GM21423 (cell line): ENCODE data around the gene NANOS1.
A peak's percentile ranks its signal among the peaks of the same experiment; 100 is the strongest.

Source experiments
- ATAC-seq: cut with Tn5 transposase; IDR thresholded peaks from one replicate; pipeline ENCODE4 v1.9.1; 2021; ENCODE audit warnings: mild to moderate bottlenecking, moderate library complexity; ENCODE audit not compliant: unreplicated experiment

Gene NANOS1, protein sequence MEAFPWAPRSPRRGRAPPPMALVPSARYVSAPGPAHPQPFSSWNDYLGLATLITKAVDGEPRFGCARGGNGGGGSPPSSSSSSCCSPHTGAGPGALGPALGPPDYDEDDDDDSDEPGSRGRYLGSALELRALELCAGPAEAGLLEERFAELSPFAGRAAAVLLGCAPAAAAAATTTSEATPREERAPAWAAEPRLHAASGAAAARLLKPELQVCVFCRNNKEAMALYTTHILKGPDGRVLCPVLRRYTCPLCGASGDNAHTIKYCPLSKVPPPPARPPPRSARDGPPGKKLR

DNA sequence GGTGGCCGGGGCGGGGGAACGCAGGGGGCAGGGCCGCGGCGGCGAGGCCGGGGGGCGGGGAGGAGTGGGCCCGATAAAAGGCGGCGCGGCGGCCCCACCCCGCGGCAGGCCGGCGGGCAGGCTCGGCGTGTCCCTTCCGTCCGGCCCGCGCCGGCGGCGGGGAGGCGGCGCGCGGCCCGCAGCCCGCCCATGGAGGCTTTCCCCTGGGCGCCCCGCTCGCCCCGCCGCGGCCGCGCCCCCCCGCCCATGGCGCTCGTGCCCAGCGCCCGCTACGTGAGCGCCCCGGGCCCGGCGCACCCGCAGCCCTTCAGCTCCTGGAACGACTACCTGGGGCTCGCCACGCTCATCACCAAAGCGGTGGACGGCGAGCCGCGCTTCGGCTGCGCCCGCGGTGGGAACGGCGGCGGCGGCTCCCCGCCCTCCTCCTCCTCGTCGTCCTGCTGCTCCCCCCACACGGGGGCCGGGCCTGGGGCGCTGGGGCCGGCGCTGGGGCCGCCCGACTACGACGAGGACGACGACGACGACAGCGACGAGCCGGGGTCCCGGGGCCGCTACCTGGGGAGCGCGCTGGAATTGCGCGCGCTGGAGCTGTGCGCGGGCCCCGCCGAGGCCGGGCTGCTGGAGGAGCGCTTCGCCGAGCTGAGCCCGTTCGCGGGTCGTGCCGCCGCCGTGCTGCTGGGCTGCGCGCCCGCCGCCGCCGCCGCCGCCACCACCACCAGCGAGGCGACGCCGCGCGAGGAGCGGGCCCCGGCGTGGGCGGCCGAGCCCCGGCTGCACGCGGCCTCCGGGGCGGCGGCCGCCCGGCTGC, at the start of gene NANOS1:
Gene NANOS1 (plus strand): TSS at position 102 of the 808 bp plus-strand sequence. CDS start 88 bp downstream, at position 190.
- peak; percentile 14 for ATAC-seq

DNA sequence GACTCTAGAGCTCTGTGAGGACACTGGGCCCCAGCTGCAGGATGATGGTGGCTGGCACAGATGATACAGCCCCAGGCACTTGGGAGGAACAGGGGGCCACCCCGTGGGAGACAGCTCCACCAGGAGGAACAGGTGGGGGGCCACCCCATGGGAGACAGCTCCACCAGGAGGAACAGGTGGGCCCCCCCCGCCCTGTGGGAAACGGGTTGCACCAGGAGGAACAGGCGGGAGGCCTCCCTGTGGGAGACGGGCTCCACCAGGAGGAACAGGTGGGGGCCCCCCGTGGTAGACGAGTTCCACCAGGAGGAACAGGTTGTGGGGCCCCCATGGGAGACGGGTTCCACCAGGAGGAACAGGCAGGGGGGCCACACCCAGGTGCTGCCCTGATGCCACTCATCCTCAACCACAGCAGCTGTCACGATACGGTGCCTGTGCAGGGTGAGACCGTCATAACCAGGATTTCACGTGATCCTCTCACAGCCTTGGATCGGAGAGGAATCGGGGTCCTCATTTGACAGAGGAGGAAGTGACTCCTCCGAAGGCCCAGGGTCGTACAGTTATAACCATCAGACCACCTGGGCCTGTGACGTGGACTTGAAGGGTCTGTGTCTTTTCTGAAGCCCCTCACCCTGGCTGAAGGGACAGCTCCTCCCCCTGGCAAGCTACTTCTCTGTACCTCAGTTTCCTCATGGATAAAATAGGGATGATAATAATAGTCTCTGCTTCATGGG, 49.2 kb upstream of the NANOS1 start:
- ATAC-seq, result no peak

DNA sequence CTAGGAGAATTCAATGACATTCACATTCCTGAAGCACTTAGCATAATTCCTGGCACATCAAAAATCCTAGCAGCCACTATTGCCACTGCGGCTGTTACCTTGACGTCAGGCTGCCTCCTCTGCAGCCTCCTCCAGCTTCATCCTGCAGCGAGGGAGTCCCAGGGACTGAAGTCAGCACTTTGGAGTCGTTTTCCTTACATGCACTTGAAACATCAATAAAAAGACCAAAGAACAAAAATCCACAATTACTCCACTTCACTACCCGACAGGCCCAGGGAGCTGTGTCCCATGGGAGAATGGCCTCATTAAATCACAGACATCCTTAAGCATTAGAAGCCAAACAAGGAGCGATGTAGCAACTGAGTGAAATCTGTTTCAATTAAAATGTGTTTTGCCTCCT, 48.6 kb upstream of the NANOS1 start:
- no peak for ATAC-seq

DNA sequence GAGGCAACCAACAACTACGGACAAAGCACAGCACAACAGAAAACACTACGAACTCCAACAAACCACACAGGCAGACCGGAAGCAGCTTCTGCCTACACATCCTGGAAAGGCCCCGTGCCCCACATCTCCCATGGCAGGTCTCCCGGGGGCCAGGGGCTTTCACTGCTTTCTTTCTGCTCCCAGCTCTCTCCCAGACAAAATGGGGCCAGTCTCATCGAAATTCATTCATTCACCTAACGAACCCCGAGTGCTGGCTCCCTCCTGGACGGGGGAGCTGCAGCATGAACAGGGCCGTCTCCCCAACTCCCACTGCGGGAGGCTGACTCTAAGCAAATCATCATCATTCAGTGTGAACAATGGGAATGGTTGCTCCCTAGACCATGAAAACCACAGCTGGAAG, 47.6 kb upstream of the NANOS1 start:
- ATAC-seq, result no peak

DNA sequence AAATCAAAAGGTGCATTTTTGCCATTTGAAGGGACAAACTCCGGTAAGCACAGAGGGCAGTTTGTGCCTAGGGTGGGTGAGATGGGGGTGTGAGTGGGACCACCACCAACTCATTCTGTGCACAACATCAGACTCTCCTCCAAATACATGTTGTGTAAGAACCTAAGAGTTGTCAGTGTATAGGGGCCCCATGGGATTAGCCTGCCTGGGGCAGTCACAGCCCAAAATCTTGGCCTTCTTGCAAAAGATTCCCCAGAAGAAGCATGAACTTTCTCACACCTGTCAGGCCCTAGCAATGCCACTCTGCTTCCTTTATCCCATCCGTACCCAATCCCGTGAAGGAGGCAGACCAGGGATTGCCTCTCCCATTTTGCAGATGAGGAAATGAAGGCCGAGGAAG, 47.1 kb upstream of the NANOS1 start:
- no peak for ATAC-seq

DNA sequence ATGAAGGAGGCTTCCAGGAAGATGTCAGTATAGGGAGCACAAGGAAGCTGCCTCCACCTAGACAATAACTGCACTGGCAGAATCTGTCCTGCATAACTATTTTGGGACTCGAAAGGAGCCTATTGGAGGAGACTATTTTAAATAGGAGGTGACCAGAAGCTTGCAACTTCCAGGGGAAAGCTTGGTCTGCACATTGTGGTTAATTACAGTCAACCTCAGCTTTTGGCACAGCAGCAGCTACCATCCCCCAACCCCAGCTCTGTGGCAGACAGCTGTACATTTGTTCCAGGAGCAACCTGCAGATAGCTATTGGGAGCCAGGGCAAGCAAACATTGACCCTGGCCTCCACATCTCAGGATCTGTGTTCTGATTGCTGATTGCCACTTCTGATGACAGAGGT, 46.3 kb upstream of the NANOS1 start:
- no peak for ATAC-seq

DNA sequence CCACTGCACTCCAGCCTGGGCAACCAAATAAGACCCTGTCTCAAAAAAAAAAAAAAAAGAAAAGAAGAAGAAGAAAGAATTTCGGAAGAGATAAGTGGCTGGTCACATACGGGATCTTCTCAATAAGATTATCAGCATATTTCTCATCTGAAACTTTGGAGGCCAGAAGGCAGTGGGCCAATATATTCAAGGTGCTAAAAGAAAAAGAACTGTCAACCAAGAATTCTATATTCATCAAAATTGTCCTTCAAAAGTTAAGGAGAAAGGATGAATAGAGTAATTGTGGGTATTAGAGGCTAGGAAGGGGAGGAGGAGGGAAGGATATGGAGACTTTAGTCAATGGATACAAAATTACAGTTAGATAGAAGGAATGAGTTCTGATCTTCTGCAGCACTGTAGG, 43.9 kb upstream of the NANOS1 start:
- no peak for ATAC-seq

DNA sequence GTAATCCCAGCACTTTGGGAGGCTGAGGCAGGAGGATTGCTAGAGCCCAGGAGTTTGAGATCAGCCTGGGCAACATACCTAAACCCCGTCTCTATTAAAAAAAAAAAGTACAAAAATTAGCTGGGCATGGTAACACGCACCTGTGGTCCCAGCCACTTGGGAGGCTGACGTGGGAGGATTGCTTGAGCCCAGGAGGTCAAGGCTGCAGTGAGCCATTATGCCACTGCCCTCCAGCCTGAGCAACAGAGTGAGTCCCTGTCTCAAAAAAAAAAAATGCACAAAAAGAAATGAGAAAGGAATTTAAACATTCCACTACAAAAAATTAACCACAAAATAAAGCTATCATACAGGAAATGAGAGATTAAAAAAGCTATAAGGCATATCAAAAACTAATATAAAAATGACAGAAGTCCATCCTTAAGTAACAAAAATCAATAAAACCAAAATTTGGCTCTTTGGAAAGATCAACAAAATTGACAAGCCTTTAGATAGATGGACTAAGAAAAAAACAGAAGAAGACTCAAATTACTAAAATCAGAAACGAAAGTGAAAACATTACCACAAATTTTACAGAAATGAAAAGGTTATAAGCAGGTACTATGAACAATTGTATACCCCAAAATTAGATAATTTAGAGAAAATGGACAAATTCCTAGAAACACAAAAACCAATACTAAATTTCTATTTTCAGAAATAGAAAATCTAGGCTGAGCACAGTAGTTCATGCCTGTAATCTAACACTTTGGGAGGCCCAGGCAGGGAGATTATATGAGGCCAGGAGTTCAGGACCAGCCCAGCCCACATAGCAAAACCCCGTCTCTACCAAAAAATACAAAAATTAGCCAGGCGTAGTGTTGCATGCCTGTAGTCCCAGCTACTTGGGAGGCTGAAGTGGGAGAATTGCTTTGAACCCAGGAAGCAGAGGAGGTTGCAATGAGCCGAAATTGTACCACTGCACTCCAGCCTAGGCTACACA, 42.4 kb upstream of the NANOS1 start:
- ATAC-seq, result peak; percentile 56

DNA sequence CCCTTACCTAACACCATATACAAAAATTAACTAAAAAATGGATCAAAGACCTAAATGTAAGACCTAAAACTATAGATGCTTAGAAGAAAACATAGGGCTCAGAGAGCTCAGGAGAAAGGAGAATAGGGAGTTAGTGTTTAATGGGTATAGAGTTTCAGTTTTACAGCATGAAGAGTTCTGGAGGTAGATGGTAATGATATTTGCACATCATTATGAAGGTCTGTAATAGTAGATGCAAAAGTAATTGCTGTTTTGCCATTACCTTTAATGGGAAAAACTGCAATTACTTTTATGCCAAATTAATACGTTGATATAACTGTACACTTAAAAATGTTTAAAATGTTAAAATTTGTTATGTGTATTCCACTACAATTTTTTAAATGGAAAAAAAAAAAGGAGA, 39.2 kb upstream of the NANOS1 start:
- ATAC-seq, result no peak

DNA sequence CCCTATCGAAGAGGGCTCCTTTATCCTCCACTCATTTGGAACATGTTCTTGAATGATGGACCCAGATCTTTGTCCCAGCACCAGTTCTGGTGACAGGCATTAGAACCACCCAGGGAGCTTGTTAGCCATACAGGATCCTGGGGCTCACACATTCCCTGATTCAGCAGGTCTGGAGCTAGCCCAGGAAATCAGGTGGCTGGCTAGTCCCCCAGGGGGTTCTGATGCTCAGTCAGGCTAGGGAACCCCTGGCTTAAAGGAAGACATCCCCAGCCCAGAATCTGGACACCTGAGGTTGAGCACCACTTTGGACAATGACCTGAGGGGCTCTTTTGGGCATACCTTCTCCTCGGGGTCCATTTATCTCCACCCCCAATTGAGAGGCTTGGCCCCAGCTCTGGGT, 37.0 kb upstream of the NANOS1 start:
- no peak for ATAC-seq

DNA sequence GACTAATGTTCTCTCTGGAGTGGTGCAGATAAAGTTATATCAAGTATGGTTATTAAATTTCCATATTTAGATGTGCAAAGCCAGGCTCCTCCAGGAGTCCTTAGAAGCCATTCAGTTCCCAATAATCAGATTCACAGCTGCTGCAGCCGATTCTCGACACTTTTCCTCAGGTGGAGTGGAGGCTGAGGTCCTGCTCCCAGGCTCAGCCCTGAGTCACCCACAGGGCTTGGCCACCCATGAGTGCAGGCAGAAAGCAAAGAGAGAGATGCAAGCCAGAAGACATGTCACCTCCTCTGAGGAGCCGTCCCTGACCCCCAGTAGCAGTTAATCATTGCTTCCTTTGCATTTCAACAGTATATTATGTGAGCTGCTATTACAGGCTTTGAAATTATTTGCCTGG, 36.3 kb upstream of the NANOS1 start:
- ATAC-seq, result no peak

DNA sequence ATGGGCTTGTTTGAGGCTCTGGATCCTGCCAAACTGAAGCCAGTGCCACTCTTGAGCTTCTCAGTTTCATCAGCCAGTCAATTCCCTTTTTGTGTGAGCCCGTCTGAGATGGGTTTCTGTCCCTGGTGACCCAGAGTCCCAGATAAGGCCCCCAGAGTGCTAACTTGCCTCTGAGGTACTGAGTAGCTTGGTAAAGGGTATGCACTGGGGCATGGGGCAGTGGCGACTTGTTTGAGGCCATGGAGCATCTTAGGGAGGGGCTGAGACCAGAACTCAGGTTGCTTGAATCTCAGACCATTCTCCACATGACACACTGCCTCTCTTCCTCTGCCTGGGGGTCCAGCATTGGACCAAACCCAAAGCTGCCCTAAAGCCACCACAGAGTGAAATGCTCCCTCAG, 35.2 kb upstream of the NANOS1 start:
- no peak for ATAC-seq

DNA sequence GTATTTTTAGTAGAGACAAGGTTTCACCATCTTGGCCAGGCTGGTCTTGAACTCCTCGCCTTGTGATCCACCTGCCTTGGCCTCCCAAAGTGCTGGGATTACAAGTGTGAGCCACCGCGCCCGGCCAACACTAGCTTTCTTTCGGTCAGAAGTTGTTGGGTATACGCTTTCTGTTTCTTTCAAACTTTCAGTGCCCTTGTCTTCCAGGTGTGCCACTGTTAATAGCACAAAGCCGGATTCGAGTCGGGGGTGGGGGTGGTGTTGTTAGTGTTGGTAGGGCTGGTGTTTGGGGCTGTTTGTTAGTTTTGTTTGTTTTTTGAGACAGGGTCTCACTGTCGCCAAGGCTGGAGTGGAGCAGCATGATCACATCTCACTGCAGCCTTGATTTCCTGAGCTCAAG, 33.8 kb upstream of the NANOS1 start:
- no peak for ATAC-seq

DNA sequence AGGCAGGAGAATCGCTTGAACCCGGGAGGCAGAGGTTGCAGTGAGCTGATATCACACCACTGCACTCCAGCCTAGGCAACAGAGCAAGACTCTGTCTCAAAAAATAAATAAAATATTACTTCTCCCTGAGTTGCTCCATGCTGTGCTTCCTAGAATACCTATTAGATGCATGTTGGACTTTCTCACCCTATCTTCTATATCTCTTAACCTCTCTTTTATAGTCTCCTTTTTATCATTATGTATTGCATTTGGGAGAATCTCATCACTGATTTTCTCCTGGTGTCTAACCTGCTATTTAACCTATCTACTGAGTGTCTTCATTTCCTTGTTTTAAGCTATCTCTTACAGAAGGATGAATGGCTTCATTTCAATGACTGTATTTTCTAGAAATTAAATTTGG, 32.1 kb upstream of the NANOS1 start:
- no peak for ATAC-seq

DNA sequence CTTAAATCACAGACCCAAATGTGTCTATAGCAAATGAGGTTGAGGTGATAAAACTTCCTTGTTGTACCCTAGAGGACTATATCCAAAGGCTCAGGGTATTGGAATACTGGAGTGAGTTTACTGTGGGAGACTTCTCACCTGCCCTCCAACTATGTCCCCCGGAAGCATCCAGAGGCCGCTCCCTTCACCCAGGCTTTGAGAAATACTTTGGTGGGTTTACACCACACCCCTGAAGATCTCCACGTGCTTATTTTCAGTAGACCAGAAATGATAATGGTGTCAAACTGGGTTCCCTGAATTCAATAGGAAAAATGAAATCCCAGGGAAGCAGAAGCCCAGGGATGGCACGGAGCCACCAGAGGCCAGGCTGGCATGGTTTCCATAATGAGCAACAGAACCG, 31.3 kb upstream of the NANOS1 start:
- ATAC-seq, result no peak

DNA sequence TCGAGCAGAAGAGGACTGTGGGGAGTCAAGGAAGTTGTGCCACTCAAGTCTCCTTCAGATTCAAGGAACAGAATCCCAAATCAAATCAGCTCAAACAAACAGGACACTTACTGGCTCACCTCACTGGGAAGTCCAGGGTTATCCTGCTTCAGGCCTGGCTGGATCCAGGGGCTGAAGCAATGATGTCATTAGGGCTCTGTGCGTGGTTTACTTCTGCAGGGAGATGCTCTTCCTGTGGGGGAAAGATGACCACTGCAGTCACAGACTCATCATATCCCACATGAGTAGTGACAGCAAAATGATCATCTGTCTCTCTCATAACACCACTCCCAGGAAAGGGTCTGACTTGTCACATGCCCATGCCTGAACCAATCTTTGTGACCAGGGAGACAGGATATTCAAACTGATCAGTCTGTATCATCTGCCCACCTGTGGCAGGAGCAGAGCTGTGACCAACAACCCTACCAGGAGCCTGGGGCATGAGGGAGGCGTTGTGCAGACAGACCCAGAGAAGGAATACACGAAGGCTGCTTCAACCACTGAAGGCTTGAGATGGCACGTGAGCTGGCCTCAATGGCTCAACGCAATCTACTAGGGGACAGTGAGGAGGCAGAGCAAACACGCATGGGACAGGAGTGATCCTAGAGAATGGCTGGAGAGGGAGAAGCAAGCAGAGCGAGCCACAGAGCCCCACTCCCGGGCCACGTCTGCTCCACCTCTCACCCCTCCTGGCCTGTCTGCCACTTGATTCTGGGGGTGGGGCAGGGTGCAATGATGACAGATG, 27.6 kb upstream of the NANOS1 start:
- ATAC-seq, result no peak

DNA sequence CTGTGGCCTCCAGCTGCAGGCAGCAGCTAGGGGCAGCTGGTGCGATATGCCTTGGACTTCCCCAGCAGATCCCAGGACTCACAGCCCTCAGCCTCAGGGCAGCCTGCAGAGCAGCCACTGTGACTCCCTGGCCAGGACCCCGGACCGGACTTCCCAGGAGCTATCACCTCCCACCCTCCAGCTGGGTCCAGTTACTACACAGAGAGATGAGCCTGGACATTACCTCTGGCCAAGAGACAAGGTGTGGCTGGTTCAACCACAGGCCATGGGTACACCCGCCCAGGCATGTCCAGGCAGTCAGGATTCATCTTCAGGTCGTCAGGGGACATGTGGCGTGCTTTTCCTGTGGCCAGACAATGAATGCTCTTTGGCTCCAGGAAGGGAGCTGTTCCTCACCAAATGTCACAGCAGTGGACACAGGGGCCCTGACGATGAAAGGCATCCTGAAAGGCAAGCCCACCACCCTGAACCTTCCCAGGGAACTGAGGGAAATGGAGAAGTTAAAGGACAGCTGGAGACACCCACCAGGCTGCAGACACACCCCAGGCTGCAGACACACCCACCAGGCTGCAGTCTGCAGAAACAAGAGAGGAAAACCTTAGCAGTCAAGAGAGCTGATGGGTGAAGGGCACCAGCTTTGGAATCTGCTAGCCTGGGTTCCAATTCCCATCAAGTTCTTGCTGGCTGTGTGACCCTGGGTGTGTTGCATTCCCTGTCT, 25.8 kb upstream of the NANOS1 start:
- ATAC-seq, result no peak

DNA sequence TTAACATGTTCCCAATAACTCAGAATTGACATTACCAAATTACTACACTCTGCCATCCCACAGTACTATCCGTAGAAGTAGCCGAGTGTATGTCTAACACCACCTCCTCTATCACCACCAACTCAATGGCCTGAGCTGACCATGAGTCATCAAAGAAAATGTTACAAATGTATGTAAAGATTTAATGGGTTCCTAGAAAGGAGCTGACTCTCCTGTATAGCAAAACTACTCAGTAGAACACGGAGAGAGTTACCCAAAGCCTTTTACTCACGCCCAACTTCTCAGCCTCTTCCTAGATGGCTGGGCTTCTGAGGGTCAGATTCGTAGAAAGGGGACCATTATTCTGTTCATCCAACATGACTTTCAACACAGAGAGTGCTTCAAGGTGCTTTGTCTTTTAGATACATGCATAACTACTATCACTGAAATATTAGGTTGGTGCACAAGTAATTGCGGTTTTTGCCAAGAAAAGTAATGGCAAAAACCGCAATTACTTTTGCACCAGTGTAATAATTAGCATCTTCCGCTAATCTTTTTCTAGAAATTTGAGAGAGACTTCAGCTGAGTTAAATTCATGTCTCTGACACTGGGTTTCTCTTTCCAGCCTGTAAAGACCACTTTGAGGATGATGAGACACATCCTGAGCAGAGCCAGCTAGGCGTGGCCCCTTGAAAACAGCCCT, 24.0 kb upstream of the NANOS1 start:
- no peak for ATAC-seq
